Activated CD4-positive, CD25-positive, alpha-beta regulatory T cell treated with anti-CD3 and anti-CD28 coated beads, Interleukin-2, amount 50 U/mL, for 16 hours (primary cell): ENCODE data around the gene SPRTN.

Experiments used
- DNase-seq: peaks from one replicate; pipeline ENCODE4 v3.0.0-alpha.2; 2020; ENCODE audit warnings: low read depth, low spot score

SPRTN gene

GRCh38 chr1:231338270-231339128, at the start of gene SPRTN:
Gene SPRTN, plus strand, starts transcription at chr1:231338293. Its CDS starts 91 bp downstream, at chr1:231338384.
- no peak for DNase-seq

GRCh38 chr1:231295938-231296337, 42.2 kb upstream of the SPRTN start:
- DNase-seq = no peak

DNA sequence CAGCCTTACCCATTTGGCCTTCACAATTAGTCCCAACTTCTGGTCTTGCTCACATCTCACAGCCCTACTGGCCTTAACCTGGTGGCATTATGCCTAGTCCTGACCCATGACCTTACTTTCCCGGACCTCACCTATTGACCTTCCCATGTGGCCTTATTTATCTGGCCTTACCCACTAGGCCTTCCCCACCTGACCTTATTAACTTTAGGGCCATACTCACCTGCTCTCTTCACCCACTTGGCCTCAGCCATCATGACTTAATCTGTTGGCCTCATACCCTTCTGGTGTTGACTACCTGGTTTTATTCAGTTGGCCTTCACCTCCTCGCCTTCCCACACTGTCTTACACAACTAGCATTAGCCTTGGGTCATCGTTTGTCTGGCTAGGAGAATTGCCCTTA, 36.1 kb upstream of the SPRTN start:
- DNase-seq = no peak

DNA sequence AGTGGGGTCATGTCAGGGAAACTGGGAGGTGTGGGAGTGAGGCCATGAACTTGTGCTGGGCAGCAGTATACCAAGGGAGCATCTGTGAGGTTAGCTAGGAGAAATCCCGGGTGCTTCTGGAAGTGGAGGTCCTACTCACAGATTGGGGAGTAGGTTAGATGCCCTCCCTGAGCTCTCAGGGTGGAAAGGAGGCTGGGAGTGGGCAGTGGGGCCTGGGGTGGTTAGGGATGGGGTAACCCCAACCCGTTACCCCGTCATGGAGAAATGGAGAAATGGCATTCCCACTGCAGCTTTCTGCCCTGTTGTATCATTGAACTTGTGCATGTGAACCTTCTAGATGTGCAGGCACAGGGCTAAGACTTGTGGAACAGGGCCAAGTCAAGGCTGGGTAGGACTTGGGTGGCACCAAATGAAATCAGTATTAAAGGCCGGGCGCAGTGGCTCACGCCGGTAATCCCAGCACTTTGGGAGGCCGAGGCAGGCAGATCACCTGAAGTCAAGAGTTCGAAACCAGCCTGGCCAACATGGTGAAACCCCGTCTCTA, 27.6 kb upstream of the SPRTN start:
- no peak for DNase-seq

- no peak for DNase-seq
These were observed 26.2 kb upstream of the SPRTN start for GRCh38 chr1:231311720-231312431.

DNA sequence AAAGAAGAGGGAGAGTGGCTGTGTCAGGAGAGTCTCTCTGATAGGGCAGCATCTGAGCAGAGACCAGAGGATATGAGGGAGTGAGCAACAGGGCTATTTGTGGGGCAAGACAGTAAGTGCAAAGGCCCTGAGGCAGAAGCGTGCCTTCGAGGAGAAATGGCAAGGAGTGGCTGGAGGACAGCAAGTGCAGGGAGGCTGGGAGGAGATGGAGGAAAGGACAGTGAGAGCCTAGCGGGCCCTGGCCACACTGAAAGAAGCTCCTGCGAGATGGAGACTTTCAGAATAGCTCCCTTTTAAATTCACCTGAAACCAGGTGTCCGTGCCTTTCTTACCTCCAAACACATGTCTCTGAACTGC, 25.7 kb upstream of the SPRTN start:
- no peak for DNase-seq

DNA sequence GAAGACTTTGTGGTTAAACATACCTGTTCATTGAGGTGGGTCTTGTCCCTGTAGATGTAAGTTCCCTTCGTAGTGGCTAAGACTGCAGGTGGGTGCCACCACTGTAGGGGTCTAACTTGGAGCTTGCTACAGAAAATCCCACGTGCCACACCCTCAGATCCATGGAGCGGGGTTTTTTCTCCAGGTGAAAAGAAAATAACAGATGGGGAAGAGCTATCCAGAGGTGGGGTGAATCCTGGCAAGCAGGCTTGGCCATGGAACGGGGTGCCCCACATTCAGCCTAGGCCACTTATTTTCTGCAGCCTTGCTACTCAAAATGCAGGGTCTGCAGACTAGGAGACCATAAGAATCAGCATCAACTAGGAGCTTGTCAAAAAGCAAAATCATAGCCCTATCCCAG, 24.4 kb upstream of the SPRTN start:
- DNase-seq = no peak

GRCh38 chr1:231315887-231316286, 22.2 kb upstream of the SPRTN start:
- DNase-seq = no peak

- no peak for DNase-seq
These were observed 20.6 kb upstream of the SPRTN start for GRCh38 chr1:231317306-231318014.

DNA sequence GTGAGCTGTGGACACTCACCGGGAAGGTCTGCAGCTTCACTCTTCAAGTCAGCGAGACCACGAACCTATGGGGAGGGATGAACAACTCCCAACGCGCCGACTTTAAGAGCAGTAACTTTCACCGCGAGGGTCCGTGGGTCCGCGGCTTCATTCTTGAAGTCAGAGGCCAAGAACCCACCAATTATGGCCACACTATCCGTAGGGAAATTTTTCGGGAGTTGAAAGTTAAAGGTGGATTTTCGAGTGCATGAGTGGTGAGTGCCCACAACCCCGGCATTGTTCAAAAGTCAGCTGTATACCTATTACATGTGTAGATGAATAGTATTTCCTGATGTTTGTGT, 20.1 kb upstream of the SPRTN start:
- DNase-seq = no peak

DNA sequence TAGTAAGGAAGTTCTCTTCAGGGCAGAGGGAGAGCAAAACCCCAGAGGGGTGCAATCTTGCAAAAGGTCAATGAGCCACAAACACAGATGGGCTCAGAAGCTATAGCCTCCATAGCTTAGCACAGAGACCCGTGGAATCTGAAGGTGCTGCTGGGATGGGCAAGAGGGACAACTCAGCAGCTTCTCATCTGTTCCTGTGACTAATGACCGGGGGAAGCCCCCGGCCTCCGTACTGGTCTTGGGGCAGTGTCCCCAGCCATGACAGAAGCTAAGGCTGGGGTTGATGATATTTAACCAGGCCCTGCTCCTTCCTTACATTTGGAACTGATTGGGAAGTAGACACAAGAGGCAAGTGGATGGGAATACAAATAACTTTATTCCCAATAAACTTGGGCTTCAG, 19.5 kb upstream of the SPRTN start:
- DNase-seq = no peak

- DNase-seq = no peak
These were observed 19.0 kb upstream of the SPRTN start for GRCh38 chr1:231319080-231319479.

DNA sequence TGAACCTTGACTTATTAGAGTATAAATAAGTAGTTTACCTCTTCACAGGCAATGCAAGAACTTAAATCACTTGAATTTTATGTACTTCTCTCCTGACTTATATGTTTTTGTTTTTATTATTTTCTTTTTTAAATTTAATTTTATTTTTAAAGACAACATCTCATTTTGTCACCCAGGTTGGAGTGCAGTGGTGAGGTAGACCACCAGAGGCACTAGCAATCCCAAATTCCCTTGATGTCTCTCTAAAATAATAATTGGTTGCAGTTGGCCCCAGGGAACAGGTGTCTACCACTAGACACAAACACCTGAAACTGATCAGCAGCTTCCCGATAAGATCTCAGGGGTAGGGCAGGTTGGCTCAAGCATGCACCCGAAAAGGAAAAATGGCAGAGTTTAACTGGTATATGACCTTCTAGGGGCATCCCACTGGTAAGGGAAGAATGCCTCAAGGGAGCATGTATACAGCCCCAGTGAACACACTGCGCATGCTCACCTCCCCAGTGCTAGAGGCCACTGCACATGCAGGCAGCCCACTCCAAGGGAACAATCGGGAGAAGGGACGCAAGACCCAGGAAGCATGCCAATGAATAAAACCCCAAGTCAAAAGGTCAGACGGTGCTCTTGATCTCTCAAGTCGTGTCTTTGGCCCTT, 15.1 kb upstream of the SPRTN start:
- DNase-seq = no peak

GRCh38 chr1:231324660-231325059, 13.4 kb upstream of the SPRTN start:
- no peak for DNase-seq

- no peak for DNase-seq
These were observed 11.8 kb upstream of the SPRTN start for GRCh38 chr1:231326248-231326647.

GRCh38 chr1:231327617-231328016, 10.5 kb upstream of the SPRTN start:
- DNase-seq = no peak

- no peak for DNase-seq
These were observed 8.6 kb upstream of the SPRTN start for GRCh38 chr1:231329483-231329882.

DNA sequence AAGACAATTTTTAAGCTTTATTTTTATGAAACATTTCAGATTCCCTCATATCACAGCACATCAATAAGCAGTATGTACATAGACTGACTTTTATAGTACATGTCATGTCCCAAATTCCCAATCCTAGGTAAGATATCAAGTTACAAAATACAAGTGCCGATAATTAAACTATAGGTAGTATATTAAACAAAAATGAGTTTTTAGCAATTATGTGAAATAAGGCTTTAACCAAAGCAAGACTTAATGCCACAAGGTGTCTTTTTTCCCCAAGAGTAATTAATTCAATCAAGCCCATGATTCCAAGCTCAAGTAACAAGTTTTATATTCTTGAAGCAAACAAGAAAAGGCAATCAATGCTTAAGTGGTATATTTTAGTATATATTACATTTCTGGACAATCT, 5.3 kb upstream of the SPRTN start:
- DNase-seq = no peak

DNA sequence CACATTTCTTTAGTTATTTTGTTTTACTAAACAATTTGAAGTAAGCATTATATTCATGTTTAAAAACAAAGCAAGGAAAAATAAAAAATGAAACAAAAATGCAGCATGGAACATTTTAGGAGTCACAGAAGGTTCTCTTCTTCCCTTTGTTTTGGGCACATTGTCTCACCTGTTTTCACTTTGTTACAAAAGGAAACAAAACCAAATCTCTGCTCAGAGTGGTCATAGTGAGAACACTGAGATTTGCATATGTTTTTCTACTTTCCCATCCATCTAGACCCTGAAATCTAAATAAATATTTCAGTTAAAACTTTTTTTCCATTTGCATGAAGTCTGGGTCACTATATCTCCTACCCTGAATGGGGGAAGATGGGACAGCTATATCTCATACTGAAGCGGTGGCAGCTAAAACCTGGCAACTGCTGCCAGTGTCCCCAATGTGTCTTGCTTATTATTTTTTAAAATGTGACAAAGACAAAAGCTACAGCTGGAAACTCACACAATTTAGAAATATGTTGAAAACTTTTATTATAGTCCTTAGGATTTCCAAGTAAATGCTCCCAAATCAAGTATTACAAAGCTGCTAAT, 3.9 kb upstream of the SPRTN start:
- DNase-seq = no peak

- DNase-seq = no peak
These were observed 3.1 kb upstream of the SPRTN start for GRCh38 chr1:231334952-231335351.
